IMR-90 (cell line): ENCODE data around the gene SP3. TPM values are rescaled to one million over a fixed set of nuclear protein-coding genes. Genes with fewer than 3 reads are reported as not detected.

ENCODE experiments used
- ATAC-seq: fragments of 200-7000 bp; cut with Tn5 transposase; 2 replicates; pipeline ENCODE4 v1.9.1; 2020; ENCODE audit warnings: low read depth, mild to moderate bottlenecking, moderate library complexity
- BruUV-seq: library from RNA; stranded (reverse); fragments of 400-500 nt; replicated peaks from 2 replicates; lab custom pipeline; 2021; lab: Mats Ljungman, UMichigan
- CTCF ChIA-PET: fragments of 300-600 bp; formaldehyde crosslinking; extraction: SDS; loops from one replicate; lab custom pipeline; 2021; ENCODE audit warnings: antibody characterized with exemption; lab: Yijun Ruan, JAX
- POLR2A ChIA-PET: fragments of 300-600 bp; sonication (Branson Sonifier 250); formaldehyde crosslinking; loops from one replicate; lab custom pipeline; 2022; ENCODE audit warnings: antibody characterized with exemption; ENCODE audit not compliant: unreplicated experiment; lab: Charles Lee
- DNase-seq: peaks from one replicate; pipeline ENCODE4 v3.0.0; 2013
- H2AFZ ChIP-seq: replicated peaks from 2 replicates; pipeline ENCODE3; 2013; ENCODE audit warnings: low read length, mild to moderate bottlenecking; ENCODE audit not compliant: poor library complexity
- H2AK5ac ChIP-seq: 2 replicates; pipeline ENCODE4 v1.6.1; 2013; ENCODE audit warnings: low read depth, low read length, inconsistent platforms
- H2AK9ac ChIP-seq: replicated peaks from 2 replicates; pipeline ENCODE3; 2013; ENCODE audit warnings: mild to moderate bottlenecking, low read depth, low read length, moderate library complexity; ENCODE audit not compliant: poor library complexity
- H2BK120ac ChIP-seq: 2 replicates; pipeline ENCODE4 v1.6.1; 2013; ENCODE audit warnings: low read depth, low read length, inconsistent platforms
- H2BK15ac ChIP-seq: 3 replicates; pipeline ENCODE4 v1.6.1; 2013; ENCODE audit warnings: low read depth, low read length, inconsistent platforms
- H2BK20ac ChIP-seq: 2 replicates; pipeline ENCODE4 v1.6.1; 2013; ENCODE audit warnings: low read depth, mild to moderate bottlenecking, inconsistent platforms, low read length, moderate library complexity
- H2BK5ac ChIP-seq: 2 replicates; pipeline ENCODE4 v1.6.1; 2013; ENCODE audit warnings: mild to moderate bottlenecking, low read depth, low read length, inconsistent platforms; ENCODE audit not compliant: poor library complexity, severe bottlenecking
- H3K14ac ChIP-seq: replicated peaks from 2 replicates; pipeline ENCODE4 v1.6.1; 2013; ENCODE audit warnings: low read depth, low read length, inconsistent platforms
- H3K18ac ChIP-seq: 2 replicates; pipeline ENCODE4 v1.6.1; 2013; ENCODE audit warnings: low read depth, low read length, control low read depth
- H3K23ac ChIP-seq: 2 replicates; pipeline ENCODE4 v1.6.1; 2013; ENCODE audit warnings: low read depth, low read length, inconsistent platforms
- H3K27ac ChIP-seq: 2 replicates; pipeline ENCODE4 v1.5.1; 2013; ENCODE audit warnings: mild to moderate bottlenecking, control low read depth, low read length; ENCODE audit not compliant: insufficient read depth
- H3K27me3 ChIP-seq: 2 replicates; pipeline ENCODE4 v1.6.1; 2013; ENCODE audit warnings: low read length; ENCODE audit not compliant: control insufficient read depth, insufficient read depth
- H3K36me3 ChIP-seq: 2 replicates; pipeline ENCODE4 v1.6.1; 2013; ENCODE audit warnings: low read length, mixed read lengths; ENCODE audit not compliant: control insufficient read depth, insufficient read depth
- H3K4ac ChIP-seq: 2 replicates; pipeline ENCODE4 v1.6.1; 2013; ENCODE audit warnings: low read depth, low read length, inconsistent platforms
- H3K4me1 ChIP-seq: 2 replicates; pipeline ENCODE4 v1.6.1; 2013; ENCODE audit warnings: low read length, mixed read lengths; ENCODE audit not compliant: control insufficient read depth, insufficient read depth
- H3K4me2 ChIP-seq: 2 replicates; pipeline ENCODE4 v1.6.1; 2013; ENCODE audit warnings: low read depth, mild to moderate bottlenecking, control low read depth, low read length, moderate library complexity
- H3K4me3 ChIP-seq: 2 replicates; pipeline ENCODE4 v1.5.1; 2013; ENCODE audit warnings: low read depth, mild to moderate bottlenecking, control low read depth, low read length, moderate library complexity; ENCODE audit not compliant: insufficient read depth
- H3K56ac ChIP-seq: 2 replicates; pipeline ENCODE4 v1.6.1; 2013; ENCODE audit warnings: low read length, inconsistent platforms; ENCODE audit not compliant: insufficient read depth; ENCODE audit errors: extremely low read depth
- H3K79me1 ChIP-seq, 2 experiments: 2 replicates each; pipeline ENCODE4 v1.6.1; 2013; ENCODE audit warnings: low read length in 2 of 2, inconsistent platforms in 1 of 2, low read depth in 1 of 2
- H3K9ac ChIP-seq: 2 replicates; pipeline ENCODE4 v1.6.1; 2013; ENCODE audit warnings: low read depth, low read length, control low read depth
- H3K9me1 ChIP-seq: 2 replicates; pipeline ENCODE4 v1.6.1; 2013; ENCODE audit warnings: low read length, inconsistent platforms; ENCODE audit not compliant: insufficient read depth
- H3K9me3 ChIP-seq: 2 replicates; pipeline ENCODE4 v1.6.1; 2013; ENCODE audit warnings: low read length; ENCODE audit not compliant: control insufficient read depth, insufficient read depth
- H4K20me1 ChIP-seq: 2 replicates; pipeline ENCODE4 v1.6.1; 2013; ENCODE audit warnings: low read length, inconsistent platforms; ENCODE audit not compliant: insufficient read depth
- H4K5ac ChIP-seq: 2 replicates; pipeline ENCODE4 v1.6.1; 2013; ENCODE audit warnings: mild to moderate bottlenecking, low read depth, low read length, control low read depth
- H4K8ac ChIP-seq, 2 experiments: 2 replicates each; pipeline ENCODE4 v1.6.1; 2013; ENCODE audit warnings: low read depth in 2 of 2, low read length in 2 of 2, control low read depth in 1 of 2, inconsistent platforms in 1 of 2
- H4K91ac ChIP-seq: 2 replicates; pipeline ENCODE4 v1.6.1; 2013; ENCODE audit warnings: low read depth, low read length, inconsistent platforms; ENCODE audit not compliant: insufficient read depth
- BHLHE40 ChIP-seq: fragments of 150-350 bp; IDR thresholded peaks from 2 replicates; pipeline ENCODE4 v1.6.1; 2016; ENCODE audit warnings: mild to moderate bottlenecking, low read depth, low read length
- CEBPB ChIP-seq: IDR thresholded peaks from 2 replicates; pipeline ENCODE4 v1.6.1; 2012; ENCODE audit warnings: low read depth, low read length, improper control_type of control experiment
- CHD1 ChIP-seq: IDR thresholded peaks from 2 replicates; pipeline ENCODE4 v1.6.1; 2012; ENCODE audit warnings: low read depth, low read length, improper control_type of control experiment
- MAFK ChIP-seq: IDR thresholded peaks from 2 replicates; pipeline ENCODE4 v1.6.1; 2012; ENCODE audit warnings: low read depth, low read length, improper control_type of control experiment
- MXI1 ChIP-seq: IDR thresholded peaks from 2 replicates; pipeline ENCODE4 v1.6.1; 2012; ENCODE audit warnings: low read depth, mild to moderate bottlenecking, low read length, moderate library complexity, borderline replicate concordance
- RCOR1 ChIP-seq: IDR thresholded peaks from 2 replicates; pipeline ENCODE4 v1.6.1; 2012; ENCODE audit warnings: mild to moderate bottlenecking, low read length, improper control_type of control experiment; ENCODE audit not compliant: insufficient replicate concordance
- WGBS, 2 experiments: methylation state at CpG; one replicate each; pipeline versions ENCODE4 v1.1.5 to v1.1.7; 2013; ENCODE audit warnings: missing lambda C conversion rate in 2 of 2; ENCODE audit not compliant: insufficient read length in 1 of 2; ENCODE audit errors: extremely low coverage in 2 of 2; 5-methylcytosine and 5-hydroxymethylcytosine counted together
- dilution Hi-C: fragments of 300-500 bp; cut with HindIII; formaldehyde crosslinking; loops from one replicate; pipeline ENCODE4 v1.14.3; 2018; ENCODE audit warnings: low sequenced_read_pairs; ENCODE audit not compliant: unreplicated experiment
- in situ Hi-C: fragments of 300-500 bp; cut with MboI; formaldehyde crosslinking; loops from 3 replicates; pipeline ENCODE4 v1.14.3; 2019; ENCODE audit warnings: low sequenced_read_pairs, inconsistent platforms, mixed read lengths
- intact Hi-C: fragments of 100-400 bp; cut with micrococcal nuclease; formaldehyde crosslinking; loops from 2 replicates; pipeline ENCODE4 v1.10.0; 2022
- polyA plus RNA-seq, 3 experiments: library from polyadenylated mRNA; depleted of rRNA; stranded (reverse); fragments of >200 nt; gene quantifications; 2 replicates each; pipeline ENCODE4 v1.2.3, GENCODE V29; 2012; ENCODE audit warnings: low replicate concordance in 1 of 3
- total RNA-seq: library from RNA; depleted of rRNA; stranded (reverse); fragments of >200 nt; gene quantifications from 2 replicates; pipeline ENCODE4 v1.2.3, GENCODE V29; 2012
- TF ChIP-seq, protein P1 (sequence below): conservative IDR thresholded peaks from 2 replicates; pipeline ENCODE4 v1.5.1; 2012; ENCODE audit warnings: mild to moderate bottlenecking, low read depth, low read length, improper control_type of control experiment
- TF ChIP-seq, protein P2 (sequence below): fragments of 150-350 bp; IDR thresholded peaks from 2 replicates; pipeline ENCODE4 v1.6.1; 2016; ENCODE audit warnings: low read depth, mild to moderate bottlenecking, low read length, moderate library complexity, borderline replicate concordance

Gene SP3
- total and polyA plus RNA-seq, 2 of the 4 experiments (the other 2 are of a cell fraction): 26.7 to 136 TPM

DNA sequence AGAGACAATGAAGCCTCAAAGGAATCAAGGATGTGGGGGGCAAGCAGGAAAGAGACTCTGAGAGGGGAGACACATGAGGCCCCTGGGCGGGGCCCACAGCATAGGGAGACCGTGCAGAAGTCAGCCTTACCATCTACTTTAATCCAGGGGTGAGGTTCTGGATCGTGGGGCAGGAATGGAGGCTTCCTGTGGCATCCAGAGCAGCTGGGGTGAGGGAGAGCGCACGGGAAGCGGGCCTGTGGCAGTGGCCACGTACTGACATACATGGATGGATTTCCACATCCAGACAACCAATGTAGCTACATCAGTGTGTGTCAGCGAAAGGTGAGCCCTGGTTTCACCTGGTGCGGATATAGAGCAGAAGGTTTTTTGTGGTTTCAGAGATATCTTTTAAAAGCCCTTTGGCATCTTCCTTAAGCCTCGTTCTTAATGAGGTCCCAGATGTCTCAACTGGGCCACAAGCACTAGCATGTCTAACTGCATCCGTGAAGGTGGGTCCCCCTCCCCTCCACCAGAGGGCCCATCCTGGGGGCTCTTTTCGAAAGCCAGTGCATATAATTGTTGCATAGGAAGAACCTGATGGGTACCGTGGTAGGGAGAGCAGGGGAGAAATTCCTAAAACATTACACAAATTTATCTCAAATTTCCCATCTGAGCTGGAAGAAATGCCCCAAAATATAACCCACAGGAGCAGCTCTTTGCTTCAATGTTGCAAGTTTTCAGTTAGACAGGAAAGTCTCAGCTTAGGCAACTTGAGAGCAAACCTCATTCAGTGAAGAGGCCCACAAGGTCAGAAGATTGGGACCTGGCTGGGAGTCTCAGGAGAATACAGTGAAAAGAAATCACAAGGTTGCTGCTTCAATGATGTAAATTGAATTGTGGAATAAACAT, 90.9 kb downstream of the SP3 start:
- H3K4me3 ChIP-seq: no peak overlapping the region
- H2BK120ac ChIP-seq: no peak overlapping the region
- no peaks in the 10 kb centered on the region for H3K36me3 ChIP-seq
- peaks cover 34% of the 10 kb centered on the region for H3K27me3 ChIP-seq
- H3K14ac ChIP-seq: no peak overlapping the region
- no peak overlapping the region for H4K8ac ChIP-seq
- no peak overlapping the region for H3K4ac ChIP-seq
- no CpG with 5 or more reads among the region's 13 CpGs for WGBS, 2 experiments
- dilution Hi-C loops (no loop called here), intact Hi-C loops (no loop called here), in situ Hi-C loops (no loop called here)
- no TSS peak for BruUV-seq
- no peak overlapping the region for H2AK9ac ChIP-seq
- no peak overlapping the region for H3K23ac ChIP-seq
- H3K4me2 ChIP-seq: no peak overlapping the region
- no peak for TF ChIP-seq MAFK
- TF ChIP-seq CHD1: no peak
- no peak for TF ChIP-seq CEBPB
- TF ChIP-seq, protein P1, sequence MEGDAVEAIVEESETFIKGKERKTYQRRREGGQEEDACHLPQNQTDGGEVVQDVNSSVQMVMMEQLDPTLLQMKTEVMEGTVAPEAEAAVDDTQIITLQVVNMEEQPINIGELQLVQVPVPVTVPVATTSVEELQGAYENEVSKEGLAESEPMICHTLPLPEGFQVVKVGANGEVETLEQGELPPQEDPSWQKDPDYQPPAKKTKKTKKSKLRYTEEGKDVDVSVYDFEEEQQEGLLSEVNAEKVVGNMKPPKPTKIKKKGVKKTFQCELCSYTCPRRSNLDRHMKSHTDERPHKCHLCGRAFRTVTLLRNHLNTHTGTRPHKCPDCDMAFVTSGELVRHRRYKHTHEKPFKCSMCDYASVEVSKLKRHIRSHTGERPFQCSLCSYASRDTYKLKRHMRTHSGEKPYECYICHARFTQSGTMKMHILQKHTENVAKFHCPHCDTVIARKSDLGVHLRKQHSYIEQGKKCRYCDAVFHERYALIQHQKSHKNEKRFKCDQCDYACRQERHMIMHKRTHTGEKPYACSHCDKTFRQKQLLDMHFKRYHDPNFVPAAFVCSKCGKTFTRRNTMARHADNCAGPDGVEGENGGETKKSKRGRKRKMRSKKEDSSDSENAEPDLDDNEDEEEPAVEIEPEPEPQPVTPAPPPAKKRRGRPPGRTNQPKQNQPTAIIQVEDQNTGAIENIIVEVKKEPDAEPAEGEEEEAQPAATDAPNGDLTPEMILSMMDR: no peak
- no peak for TF ChIP-seq MXI1
- no peak for TF ChIP-seq RCOR1
- TF ChIP-seq BHLHE40: no peak
- TF ChIP-seq, protein P2, sequence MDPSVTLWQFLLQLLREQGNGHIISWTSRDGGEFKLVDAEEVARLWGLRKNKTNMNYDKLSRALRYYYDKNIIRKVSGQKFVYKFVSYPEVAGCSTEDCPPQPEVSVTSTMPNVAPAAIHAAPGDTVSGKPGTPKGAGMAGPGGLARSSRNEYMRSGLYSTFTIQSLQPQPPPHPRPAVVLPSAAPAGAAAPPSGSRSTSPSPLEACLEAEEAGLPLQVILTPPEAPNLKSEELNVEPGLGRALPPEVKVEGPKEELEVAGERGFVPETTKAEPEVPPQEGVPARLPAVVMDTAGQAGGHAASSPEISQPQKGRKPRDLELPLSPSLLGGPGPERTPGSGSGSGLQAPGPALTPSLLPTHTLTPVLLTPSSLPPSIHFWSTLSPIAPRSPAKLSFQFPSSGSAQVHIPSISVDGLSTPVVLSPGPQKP: no peak
- H4K91ac ChIP-seq: no peak overlapping the region
- H2AFZ ChIP-seq: no peak overlapping the region
- H3K9me1 ChIP-seq: no peaks in the 10 kb centered on the region
- no peak overlapping the region for H4K5ac ChIP-seq
- no peak overlapping the region for H3K18ac ChIP-seq
- no peak overlapping the region for H2AK5ac ChIP-seq
- no peak overlapping the region for H2BK15ac ChIP-seq
- no peaks in the 10 kb centered on the region for H4K20me1 ChIP-seq
- no peak overlapping the region for H3K27ac ChIP-seq
- no peak overlapping the region for H3K56ac ChIP-seq
- no peaks in the 10 kb centered on the region for H3K4me1 ChIP-seq
- no peak overlapping the region for H2BK20ac ChIP-seq
- POLR2A ChIA-PET: interaction anchor here (0.6 kb wide), 1 partner anchor 80 kb away, joined by 5 read pairs; no protein-coding TSS in a partner anchor
- DNase-seq (no peak), ATAC-seq (no peak)
- H3K9ac ChIP-seq: no peak overlapping the region
- no peaks in the 10 kb centered on the region for H3K79me1 ChIP-seq
- H3K9me3 ChIP-seq: no peaks in the 10 kb centered on the region
- CTCF ChIA-PET: interaction anchor here (1.4 kb wide), 1 partner anchor 10 kb away, joined by 3 read pairs; no protein-coding TSS in a partner anchor
- no peak overlapping the region for H2BK5ac ChIP-seq
